Stimulated activated CD4-positive, alpha-beta T cell treated with anti-CD3 and anti-CD28 coated beads, Interleukin-12 subunit alpha, Interleukin-12 subunit beta, amount 100 ng/mL, for 24 hours (primary cell): Measurements from ENCODE around the gene ENTHD1.
"Not testable (repeated sequence)": the region's sequence is repeated elsewhere in the genome, so short reads cannot be mapped to it uniquely, and the experiment has no call there.

ENCODE experiments used
- DNase-seq, 2 experiments: peaks; one replicate each; pipeline ENCODE4 v3.0.0-alpha.2; 2020; ENCODE audit warnings: low read depth in 2 of 2

Gene ENTHD1

GRCh38 chr22:39851606-39852315 is 41.8 kb downstream of the ENTHD1 start:
- DNase-seq, result no peak

- no peak for DNase-seq
Measured at GRCh38 chr22:39847477-39847876, 46.1 kb downstream of the ENTHD1 start.

GRCh38 chr22:39846539-39846938 is 47.0 kb downstream of the ENTHD1 start:
- DNase-seq, result not testable (repeated sequence)

GRCh38 chr22:39845529-39845928 is 48.0 kb downstream of the ENTHD1 start:
- no peak for DNase-seq

- DNase-seq, result peak; percentile 11 to 24
Measured at GRCh38 chr22:39839917-39840510, 53.5 kb downstream of the ENTHD1 start.

- DNase-seq, result no peak
Measured at GRCh38 chr22:39839204-39839603, 54.4 kb downstream of the ENTHD1 start.

- DNase-seq, result no peak
Measured at GRCh38 chr22:39833610-39834009, 60.0 kb downstream of the ENTHD1 start.

- no peak for DNase-seq
Measured at GRCh38 chr22:39833093-39833492, 60.5 kb downstream of the ENTHD1 start.

- DNase-seq, result no peak
Measured at GRCh38 chr22:39832627-39833074, 60.9 kb downstream of the ENTHD1 start.

- DNase-seq, result no peak
Measured at GRCh38 chr22:39825661-39826102, 67.9 kb downstream of the ENTHD1 start.

- no peak for DNase-seq
Measured at GRCh38 chr22:39821008-39821407, 72.6 kb downstream of the ENTHD1 start.

- DNase-seq, result no peak
Measured at GRCh38 chr22:39820256-39820655, 73.3 kb downstream of the ENTHD1 start.

- no peak for DNase-seq
Measured at GRCh38 chr22:39819429-39819828, 74.1 kb downstream of the ENTHD1 start.

- no peak for DNase-seq
Measured at GRCh38 chr22:39818094-39818493, 75.5 kb downstream of the ENTHD1 start.

- no peak for DNase-seq
Measured at GRCh38 chr22:39815932-39816331, 77.6 kb downstream of the ENTHD1 start.

- DNase-seq, result no peak
Measured at GRCh38 chr22:39814899-39815298, 78.7 kb downstream of the ENTHD1 start.

- DNase-seq, result no peak
Measured at GRCh38 chr22:39809772-39810557, 83.6 kb downstream of the ENTHD1 start.

- DNase-seq, result peak in 1 of 2 experiments; percentile 33
Measured at GRCh38 chr22:39808081-39808480, 85.5 kb downstream of the ENTHD1 start.

- DNase-seq, result no peak
Measured at GRCh38 chr22:39806109-39806508, 87.5 kb downstream of the ENTHD1 start.

GRCh38 chr22:39805117-39805516 is 88.4 kb downstream of the ENTHD1 start:
- no peak for DNase-seq

GRCh38 chr22:39802682-39803081 is 90.9 kb downstream of the ENTHD1 start:
- no peak for DNase-seq

GRCh38 chr22:39800790-39801520 is 92.6 kb downstream of the ENTHD1 start:
- DNase-seq, result no peak
